ENCODE results near the gene ARL2BP.

ARL2BP gene

DNA sequence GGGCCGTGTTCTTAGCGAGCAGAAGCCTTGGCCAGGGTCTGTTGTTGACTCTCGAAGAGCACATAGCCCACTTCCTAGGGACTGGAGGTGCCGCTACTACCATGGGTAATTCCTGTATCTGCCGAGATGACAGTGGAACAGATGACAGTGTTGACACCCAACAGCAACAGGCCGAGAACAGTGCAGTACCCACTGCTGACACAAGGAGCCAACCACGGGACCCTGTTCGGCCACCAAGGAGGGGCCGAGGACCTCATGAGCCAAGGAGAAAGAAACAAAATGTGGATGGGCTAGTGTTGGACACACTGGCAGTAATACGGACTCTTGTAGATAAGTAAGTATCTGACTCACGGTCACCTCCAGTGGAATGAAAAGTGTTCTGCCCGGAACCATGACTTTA is 40.4 kb upstream of the ARL2BP start:
- TF ChIP-seq, protein P1, sequence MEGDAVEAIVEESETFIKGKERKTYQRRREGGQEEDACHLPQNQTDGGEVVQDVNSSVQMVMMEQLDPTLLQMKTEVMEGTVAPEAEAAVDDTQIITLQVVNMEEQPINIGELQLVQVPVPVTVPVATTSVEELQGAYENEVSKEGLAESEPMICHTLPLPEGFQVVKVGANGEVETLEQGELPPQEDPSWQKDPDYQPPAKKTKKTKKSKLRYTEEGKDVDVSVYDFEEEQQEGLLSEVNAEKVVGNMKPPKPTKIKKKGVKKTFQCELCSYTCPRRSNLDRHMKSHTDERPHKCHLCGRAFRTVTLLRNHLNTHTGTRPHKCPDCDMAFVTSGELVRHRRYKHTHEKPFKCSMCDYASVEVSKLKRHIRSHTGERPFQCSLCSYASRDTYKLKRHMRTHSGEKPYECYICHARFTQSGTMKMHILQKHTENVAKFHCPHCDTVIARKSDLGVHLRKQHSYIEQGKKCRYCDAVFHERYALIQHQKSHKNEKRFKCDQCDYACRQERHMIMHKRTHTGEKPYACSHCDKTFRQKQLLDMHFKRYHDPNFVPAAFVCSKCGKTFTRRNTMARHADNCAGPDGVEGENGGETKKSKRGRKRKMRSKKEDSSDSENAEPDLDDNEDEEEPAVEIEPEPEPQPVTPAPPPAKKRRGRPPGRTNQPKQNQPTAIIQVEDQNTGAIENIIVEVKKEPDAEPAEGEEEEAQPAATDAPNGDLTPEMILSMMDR (IDR thresholded peaks at IDR 0.05; ENCODE audit: low read depth, low read length), result peak; percentile 2
- H3K4me3 ChIP-seq (replicated peaks in 1 of 2; ENCODE audit: low read depth in 2 of 2, low read length in 2 of 2), result no peak overlapping the region
- no peak for DNase-seq (ENCODE audit: low read depth in 2 of 2)

DNA sequence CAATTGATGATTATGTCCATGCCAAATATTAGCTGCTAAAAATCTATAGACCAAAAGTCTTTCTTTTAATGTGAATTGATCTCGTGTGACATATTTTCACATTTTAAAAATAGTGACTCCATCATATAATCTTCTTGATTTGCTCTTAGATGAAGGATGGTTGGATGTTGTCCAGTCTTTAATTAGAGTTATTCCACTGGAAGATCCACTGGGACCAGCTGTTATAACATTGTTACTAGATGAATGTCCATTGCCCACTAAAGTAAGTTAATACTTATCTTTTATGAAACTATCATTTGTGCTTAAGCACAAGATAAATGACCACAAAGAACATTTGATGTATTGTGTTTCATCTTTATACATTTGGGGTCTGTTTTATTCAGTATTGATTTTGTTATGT is 36.1 kb upstream of the ARL2BP start:
- no peak for DNase-seq (ENCODE audit: low read depth in 2 of 2)
- TF ChIP-seq, protein P1 (IDR thresholded peaks at IDR 0.05; ENCODE audit: low read depth, low read length), result no peak
- no peak overlapping the region for H3K4me3 ChIP-seq (replicated peaks in 1 of 2; ENCODE audit: low read depth in 2 of 2, low read length in 2 of 2)

DNA sequence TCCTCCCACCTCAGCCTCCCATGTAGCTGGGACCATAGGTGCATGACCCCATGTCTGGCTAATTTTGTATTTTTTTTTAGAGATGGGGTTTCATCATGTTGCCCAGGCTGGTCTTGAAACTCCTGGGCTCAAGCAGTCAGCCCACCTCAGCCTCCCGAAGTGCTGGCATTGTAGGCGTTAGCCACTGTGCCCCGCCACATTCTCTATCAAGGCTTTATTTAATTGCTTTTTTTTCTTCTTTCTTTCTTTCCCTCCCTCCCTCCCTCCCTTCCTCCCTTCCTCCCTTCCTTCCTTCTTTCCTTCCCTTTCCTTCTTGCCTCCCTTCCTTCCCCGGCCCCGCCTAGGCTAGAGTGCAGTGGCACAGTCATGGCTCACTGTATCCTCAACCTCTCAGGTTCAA is 35.3 kb upstream of the ARL2BP start:
- TF ChIP-seq, protein P1 (IDR thresholded peaks at IDR 0.05; ENCODE audit: low read depth, low read length), result no peak
- no peak overlapping the region for H3K4me3 ChIP-seq (replicated peaks in 1 of 2; ENCODE audit: low read depth in 2 of 2, low read length in 2 of 2)
- no peak for DNase-seq (ENCODE audit: low read depth in 2 of 2)

DNA sequence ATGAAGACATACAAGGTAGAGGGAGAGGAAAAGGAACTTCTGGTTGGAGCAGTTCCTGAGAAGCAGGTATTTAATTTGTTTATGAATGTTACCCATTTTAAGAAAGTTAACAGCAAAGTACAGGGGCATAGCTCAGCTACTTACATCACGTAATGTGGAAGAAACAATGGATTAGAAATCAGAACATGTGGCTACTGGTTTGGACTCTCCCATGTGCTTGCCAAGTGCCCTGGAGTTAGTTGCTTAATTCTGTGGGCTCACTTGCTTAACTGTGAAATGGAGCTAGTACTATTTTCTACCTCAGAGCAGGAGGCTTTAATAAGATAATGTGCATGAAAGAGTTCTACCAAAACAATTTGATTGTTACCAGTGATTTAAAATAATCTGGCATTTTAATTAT is 31.6 kb upstream of the ARL2BP start:
- TF ChIP-seq, protein P1 (IDR thresholded peaks at IDR 0.05; ENCODE audit: low read depth, low read length), result no peak
- no peak overlapping the region for H3K4me3 ChIP-seq (replicated peaks in 1 of 2; ENCODE audit: low read depth in 2 of 2, low read length in 2 of 2)
- no peak for DNase-seq (ENCODE audit: low read depth in 2 of 2)

DNA sequence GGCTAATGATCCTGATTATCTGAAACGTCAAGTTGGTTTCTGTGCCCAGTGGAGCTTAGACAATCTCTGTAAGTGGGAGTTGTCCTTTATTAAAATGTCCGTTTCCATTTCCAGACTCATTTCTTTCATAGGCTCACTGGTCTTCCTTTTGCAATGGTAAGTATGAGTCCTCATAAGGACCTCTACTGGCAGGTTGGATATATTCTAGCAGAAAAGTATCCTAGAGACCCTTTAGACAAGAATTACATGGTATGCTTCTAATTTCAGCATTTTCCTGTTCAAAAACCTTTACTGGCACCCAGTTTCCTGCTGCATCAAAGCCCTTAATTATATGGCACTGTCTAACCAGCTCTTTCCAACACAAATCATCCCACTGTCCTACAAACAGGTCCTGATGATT is 28.1 kb upstream of the ARL2BP start:
- TF ChIP-seq, protein P1 (IDR thresholded peaks at IDR 0.05; ENCODE audit: low read depth, low read length), result no peak
- H3K4me3 ChIP-seq (replicated peaks in 1 of 2; ENCODE audit: low read depth in 2 of 2, low read length in 2 of 2), result no peak overlapping the region
- no peak for DNase-seq (ENCODE audit: low read depth in 2 of 2)

DNA sequence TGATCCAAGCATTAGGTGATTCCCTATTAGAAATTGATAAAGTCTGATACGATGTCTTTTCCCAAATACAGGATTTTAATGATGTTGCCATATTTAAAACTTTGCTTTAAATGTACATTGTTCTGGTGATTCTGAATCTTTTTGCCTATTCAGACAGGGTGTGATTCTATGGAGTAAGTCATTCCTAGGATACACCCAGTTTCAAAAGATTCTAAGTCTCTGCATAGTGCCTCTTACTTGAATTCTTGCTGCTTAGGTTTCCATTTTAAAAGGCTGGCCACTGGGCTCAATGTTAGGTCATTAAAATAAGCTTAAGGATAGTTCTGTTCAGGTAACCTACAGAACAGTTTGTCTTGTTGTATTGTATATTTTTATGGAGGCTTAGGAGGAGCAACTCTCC is 22.0 kb upstream of the ARL2BP start:
- no peak for DNase-seq (ENCODE audit: low read depth in 2 of 2)
- TF ChIP-seq, protein P1 (IDR thresholded peaks at IDR 0.05; ENCODE audit: low read depth, low read length), result no peak
- H3K4me3 ChIP-seq (replicated peaks in 1 of 2; ENCODE audit: low read depth in 2 of 2, low read length in 2 of 2), result no peak overlapping the region

DNA sequence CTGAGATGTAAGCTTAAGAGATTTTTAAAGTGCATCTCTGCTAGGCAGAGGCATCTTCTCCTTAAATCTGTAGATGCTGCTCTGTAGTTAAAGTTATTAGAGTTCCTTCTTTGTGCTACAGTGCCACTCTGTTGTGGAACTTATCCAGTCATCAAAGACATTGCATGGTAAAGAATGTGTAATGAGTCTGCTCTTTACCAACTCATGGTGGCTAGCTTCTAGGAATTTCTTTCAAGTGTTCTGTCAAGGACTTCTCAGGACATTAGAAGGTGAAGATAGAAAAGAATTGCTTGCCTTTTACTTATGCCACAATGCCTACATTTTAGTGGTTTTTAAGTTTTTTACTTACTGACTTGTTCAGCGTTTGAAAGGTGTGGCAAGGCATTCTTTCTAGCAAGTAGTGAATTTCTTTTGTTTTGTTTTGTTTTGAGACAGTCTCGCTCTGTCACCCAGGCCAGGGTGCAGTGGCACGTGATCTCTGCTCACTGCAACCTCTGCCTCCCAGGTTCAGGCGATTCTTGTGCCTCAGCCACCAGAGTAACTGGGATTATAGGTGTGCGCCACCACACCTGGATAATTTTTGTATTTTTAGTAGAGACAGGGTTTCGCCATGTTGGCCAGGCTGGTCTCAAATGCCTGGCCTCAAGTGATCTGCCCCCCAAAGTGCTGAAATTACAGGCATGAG is 20.3 kb upstream of the ARL2BP start:
- TF ChIP-seq, protein P1 (IDR thresholded peaks at IDR 0.05; ENCODE audit: low read depth, low read length), result no peak
- DNase-seq (ENCODE audit: low read depth in 2 of 2), result no peak

More for the DNA sequence above, 20.3 kb upstream of the ARL2BP start:
- H3K4me3 ChIP-seq (replicated peaks in 1 of 2; ENCODE audit: low read depth in 2 of 2, low read length in 2 of 2), result no peak overlapping the region

Data from cardiac fibroblast (primary cell).